DOHH2 (cell line): Measurements from ENCODE around the gene RYR2.

Experiments
- H3F3A ChIP-seq: fragments of 200-600 bp; sonication (generic), shearing (Covaris generic); 2 replicates; pipeline ENCODE4 v1.6.0; 2016; ENCODE audit warnings: antibody characterized with exemption, mild to moderate bottlenecking; ENCODE audit not compliant: control insufficient read depth, insufficient read depth
- H3K27ac ChIP-seq: fragments of 200-600 bp; sonication (generic); 2 replicates; pipeline ENCODE4 v1.5.1; 2014; ENCODE audit warnings: low read depth, mild to moderate bottlenecking, low read length, moderate library complexity
- H3K27me3 ChIP-seq: fragments of 200-600 bp; sonication (generic); 2 replicates; pipeline ENCODE4 v1.6.1; 2014; ENCODE audit warnings: mild to moderate bottlenecking, low read length, mixed read lengths; ENCODE audit not compliant: control insufficient read depth
- H3K36me3 ChIP-seq: fragments of 200-600 bp; sonication (generic); 2 replicates; pipeline ENCODE4 v1.6.1; 2014; ENCODE audit warnings: mild to moderate bottlenecking, low read length, moderate library complexity, mixed read lengths; ENCODE audit not compliant: control insufficient read depth
- H3K4me1 ChIP-seq: fragments of 200-600 bp; sonication (generic); 2 replicates; pipeline ENCODE4 v1.6.1; 2014; ENCODE audit warnings: mild to moderate bottlenecking, low read length, mixed read lengths; ENCODE audit not compliant: control insufficient read depth
- H3K4me2 ChIP-seq: fragments of 200-600 bp; sonication (generic); 2 replicates; pipeline ENCODE4 v1.6.0; 2014; ENCODE audit warnings: mild to moderate bottlenecking, low read length, moderate library complexity
- H3K4me3 ChIP-seq: fragments of 200-600 bp; sonication (generic); 2 replicates; pipeline ENCODE4 v1.5.1; 2014; ENCODE audit warnings: mild to moderate bottlenecking, low read length, mixed read lengths
- H3K79me2 ChIP-seq: fragments of 200-600 bp; sonication (generic); 2 replicates; pipeline ENCODE4 v1.6.1; 2014; ENCODE audit warnings: mild to moderate bottlenecking, low read length, mixed read lengths; ENCODE audit not compliant: control insufficient read depth
- H3K9me2 ChIP-seq: fragments of 200-600 bp; sonication (generic); replicated peaks from 2 replicates; pipeline ENCODE4 v1.6.1; 2014; ENCODE audit warnings: mild to moderate bottlenecking, low read length, mixed read lengths; ENCODE audit not compliant: control insufficient read depth
- H3K9me3 ChIP-seq: fragments of 200-600 bp; sonication (generic); 2 replicates; pipeline ENCODE4 v1.6.1; 2014; ENCODE audit warnings: antibody characterized with exemption, low read length, mixed read lengths; ENCODE audit not compliant: control insufficient read depth, insufficient read depth
- H4K20me1 ChIP-seq: fragments of 200-600 bp; sonication (generic); 2 replicates; pipeline ENCODE4 v1.6.0; 2014; ENCODE audit warnings: low read depth, mild to moderate bottlenecking, antibody characterized with exemption, low read length, moderate library complexity; ENCODE audit not compliant: control insufficient read depth, insufficient read depth
- CTCF ChIP-seq: fragments of 200-600 bp; sonication (generic); IDR thresholded peaks from one replicate; pipeline ENCODE4 v1.5.1; 2014; ENCODE audit warnings: antibody characterized with exemption, mild to moderate bottlenecking, low read depth, low read length; ENCODE audit not compliant: poor library complexity, severe bottlenecking
- EZH2phosphoT487 ChIP-seq: fragments of 200-600 bp; sonication (generic); IDR thresholded peaks from 2 replicates; pipeline ENCODE4 v1.6.1; 2017; ENCODE audit warnings: borderline replicate concordance, mild to moderate bottlenecking, antibody characterized with exemption, low read length, moderate library complexity, mixed read lengths

The RYR2 gene

GRCh38 chr1:237041795-237042525, at the start of gene RYR2:
Gene RYR2, plus strand, starts transcription at chr1:237042184. Its CDS starts 338 bp downstream, at chr1:237042522.
- no peaks in the 10 kb centered on the region for H3K79me2 ChIP-seq
- H3K9me3 ChIP-seq = no peaks in the 10 kb centered on the region
- H3K4me2 ChIP-seq = no peak within 1 kb of the TSS
- no peaks in the 10 kb centered on the region for H3F3A ChIP-seq
- H3K4me3 ChIP-seq = no peak within 1 kb of the TSS
- no peaks in the 10 kb centered on the region for H3K36me3 ChIP-seq
- H3K27ac ChIP-seq = no peak within 1 kb of the TSS
- no peaks in the 10 kb centered on the region for H3K4me1 ChIP-seq
- TF ChIP-seq EZH2phosphoT487 (no peak), CTCF (no peak)
- peaks cover 4% of the 10 kb centered on the region for H3K27me3 ChIP-seq
- H3K9me2 ChIP-seq = no peaks in the 10 kb centered on the region
- no peaks in the 10 kb centered on the region for H4K20me1 ChIP-seq

- Histone ChIP-seq H3K4me2 (no peak overlapping the region), H3K36me3 (no peaks in the 10 kb centered on the region), H3K79me2 (no peaks in the 10 kb centered on the region), H3K9me3 (no peaks in the 10 kb centered on the region), H4K20me1 (no peaks in the 10 kb centered on the region), H3K27me3 (no peaks in the 10 kb centered on the region), H3F3A (no peaks in the 10 kb centered on the region), H3K4me3 (no peak overlapping the region), H3K4me1 (no peaks in the 10 kb centered on the region), H3K9me2 (no peaks in the 10 kb centered on the region), H3K27ac (no peak overlapping the region)
- TF ChIP-seq CTCF (no peak), EZH2phosphoT487 (no peak)
Measured at GRCh38 chr1:236992449-236992848, 49.5 kb upstream of the RYR2 start.

GRCh38 chr1:236994450-236994849, 47.5 kb upstream of the RYR2 start:
- Histone ChIP-seq H3K27ac (no peak overlapping the region), H3F3A (no peaks in the 10 kb centered on the region), H3K27me3 (no peaks in the 10 kb centered on the region), H3K4me2 (no peak overlapping the region), H3K36me3 (no peaks in the 10 kb centered on the region), H3K9me3 (no peaks in the 10 kb centered on the region), H3K4me1 (no peaks in the 10 kb centered on the region), H3K79me2 (no peaks in the 10 kb centered on the region), H3K4me3 (no peak overlapping the region), H4K20me1 (no peaks in the 10 kb centered on the region), H3K9me2 (no peaks in the 10 kb centered on the region)
- TF ChIP-seq CTCF (no peak), EZH2phosphoT487 (no peak)
